DMS 273 treated with DMSO at 0.1 percent for 48 hours (cell line): ENCODE measurements around the gene TSPAN5.
A peak's percentile ranks its signal among the peaks of the same experiment; 100 is the strongest.
"Not testable (repeated sequence)": the region's sequence is repeated elsewhere in the genome, so short reads cannot be mapped to it uniquely, and the experiment has no call there.

Experiments used
- DNase-seq: peaks from one replicate; lab custom pipeline; 2025; lab: John Stamatoyannopoulos, UW

TSPAN5 gene

DNA sequence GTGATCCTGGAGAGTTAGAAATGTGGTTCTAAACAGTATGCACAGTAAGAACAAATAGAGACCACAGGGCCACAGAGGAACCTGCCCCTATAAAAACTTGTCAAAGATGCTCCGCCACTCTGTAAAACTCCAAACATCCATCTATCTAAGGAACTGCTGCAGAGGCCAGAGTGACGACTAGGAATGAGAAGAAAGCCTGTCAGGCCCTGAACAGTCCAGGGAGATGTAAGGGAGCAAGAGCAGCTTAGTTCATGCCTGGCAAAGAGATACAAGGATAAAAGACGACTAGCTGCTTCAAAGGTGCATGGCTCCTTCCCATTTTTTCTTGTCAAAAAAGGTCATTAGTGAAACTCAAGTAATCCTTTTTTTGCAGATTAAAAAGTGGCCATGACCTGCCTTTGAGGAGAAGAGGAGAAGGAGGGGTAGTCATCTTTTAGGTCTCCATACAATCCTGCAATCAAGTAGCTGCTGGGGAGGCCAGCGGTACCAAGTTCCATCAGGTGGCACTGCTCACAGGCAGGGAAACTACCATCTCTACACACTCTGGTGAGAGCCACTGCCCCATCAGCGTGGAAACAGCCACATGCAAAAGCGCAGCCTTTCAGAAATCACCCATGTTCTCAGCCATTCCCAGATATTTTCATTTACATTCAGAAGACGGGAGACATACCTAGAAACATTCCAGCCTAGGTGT, 162.1 kb downstream of the TSPAN5 start:
- DNase-seq = no peak

DNA sequence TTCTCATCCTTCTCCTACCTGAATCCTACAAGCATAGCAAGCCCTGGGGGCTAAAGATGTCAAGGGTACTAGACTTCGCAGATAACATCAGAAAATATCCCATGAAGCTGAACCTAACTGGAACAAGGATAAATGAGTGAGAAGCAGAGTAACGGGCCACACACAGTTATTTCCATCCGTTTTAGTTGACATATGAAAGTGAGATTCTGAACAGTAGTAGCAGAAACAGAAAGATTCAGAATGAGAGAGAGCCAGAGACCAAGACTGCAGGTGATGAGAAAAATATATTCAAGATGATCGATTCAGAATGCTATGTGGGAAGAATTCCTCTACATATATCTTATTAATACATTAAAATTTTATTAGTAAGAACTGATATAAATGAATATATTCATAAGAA, 165.1 kb downstream of the TSPAN5 start:
- no peak for DNase-seq

DNA sequence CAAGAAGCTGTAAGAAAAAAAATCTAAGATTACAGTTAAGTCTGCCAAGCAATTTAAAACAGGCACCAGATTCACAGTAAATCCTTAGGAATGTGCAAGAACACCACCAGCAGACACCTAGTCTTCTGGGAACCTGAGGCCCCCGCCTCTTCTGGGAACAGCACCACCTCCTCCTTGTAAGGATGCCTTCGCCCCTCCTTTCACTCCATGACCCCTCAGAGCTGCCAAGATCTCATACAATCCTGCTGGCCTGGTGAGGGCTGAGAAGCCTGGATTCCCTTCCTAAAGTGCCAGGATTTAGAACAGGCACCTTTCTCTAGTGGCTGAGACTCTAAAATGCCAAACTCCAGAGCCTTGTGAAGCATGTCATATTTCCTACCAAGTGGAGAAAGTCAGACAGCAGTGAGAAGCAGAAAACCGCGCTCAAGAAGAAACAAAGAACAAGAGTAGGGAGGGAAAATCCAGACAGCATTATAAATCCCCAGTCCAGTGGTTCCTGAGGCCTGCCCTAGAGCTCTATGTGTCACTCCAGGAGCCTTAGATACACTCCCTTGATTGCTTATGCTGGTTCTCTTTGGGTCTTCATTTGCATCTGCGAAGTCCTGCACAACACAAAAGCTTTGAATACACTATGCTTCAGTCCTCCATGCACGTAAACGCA, 166.4 kb downstream of the TSPAN5 start:
- no peak for DNase-seq

DNA sequence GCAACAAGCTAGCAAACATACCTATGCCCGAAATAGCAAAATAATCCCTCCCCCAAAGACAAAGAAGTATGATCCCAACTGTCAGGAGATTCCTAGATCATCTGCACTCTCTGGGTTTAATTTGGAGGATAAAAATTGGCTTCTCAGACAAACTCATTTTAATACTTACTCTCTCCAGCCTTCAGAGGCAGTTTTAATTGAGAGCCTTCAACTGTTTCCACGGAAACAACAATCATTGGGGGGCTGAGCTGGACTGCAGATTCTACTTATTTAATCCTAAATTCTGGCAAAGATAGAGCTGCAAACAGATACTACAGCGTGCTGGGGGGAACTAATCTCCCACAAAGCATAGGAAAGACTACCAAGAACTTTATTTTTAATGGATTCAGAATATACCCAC, 168.2 kb downstream of the TSPAN5 start:
- DNase-seq = no peak

DNA sequence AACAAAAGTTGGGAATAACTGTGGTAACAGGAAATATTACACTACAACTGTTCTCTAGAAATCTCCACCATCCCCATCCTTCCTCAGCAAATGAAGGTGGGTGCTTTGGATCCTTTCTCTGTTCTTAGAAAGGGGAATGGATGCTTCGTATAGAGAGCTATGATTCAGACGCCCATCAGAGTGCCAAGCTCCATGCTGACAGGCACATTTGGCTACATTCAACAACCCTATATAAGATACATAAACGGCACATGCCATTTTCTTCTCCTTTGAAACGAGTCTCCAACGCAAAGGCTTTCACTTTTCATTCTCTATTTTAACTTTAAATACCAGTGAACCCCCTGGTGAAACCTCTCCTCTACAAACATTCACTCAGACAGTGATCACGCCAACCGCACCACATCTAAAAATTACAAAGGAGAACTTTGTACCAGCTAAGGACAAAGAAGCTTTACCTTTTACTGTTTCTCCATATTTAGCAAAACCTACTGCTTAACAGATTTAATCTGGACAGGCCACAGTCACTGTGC, 172.5 kb downstream of the TSPAN5 start:
- no peak for DNase-seq

GRCh38 chr4:98484031-98484430, 174.4 kb downstream of the TSPAN5 start:
- no peak for DNase-seq

DNA sequence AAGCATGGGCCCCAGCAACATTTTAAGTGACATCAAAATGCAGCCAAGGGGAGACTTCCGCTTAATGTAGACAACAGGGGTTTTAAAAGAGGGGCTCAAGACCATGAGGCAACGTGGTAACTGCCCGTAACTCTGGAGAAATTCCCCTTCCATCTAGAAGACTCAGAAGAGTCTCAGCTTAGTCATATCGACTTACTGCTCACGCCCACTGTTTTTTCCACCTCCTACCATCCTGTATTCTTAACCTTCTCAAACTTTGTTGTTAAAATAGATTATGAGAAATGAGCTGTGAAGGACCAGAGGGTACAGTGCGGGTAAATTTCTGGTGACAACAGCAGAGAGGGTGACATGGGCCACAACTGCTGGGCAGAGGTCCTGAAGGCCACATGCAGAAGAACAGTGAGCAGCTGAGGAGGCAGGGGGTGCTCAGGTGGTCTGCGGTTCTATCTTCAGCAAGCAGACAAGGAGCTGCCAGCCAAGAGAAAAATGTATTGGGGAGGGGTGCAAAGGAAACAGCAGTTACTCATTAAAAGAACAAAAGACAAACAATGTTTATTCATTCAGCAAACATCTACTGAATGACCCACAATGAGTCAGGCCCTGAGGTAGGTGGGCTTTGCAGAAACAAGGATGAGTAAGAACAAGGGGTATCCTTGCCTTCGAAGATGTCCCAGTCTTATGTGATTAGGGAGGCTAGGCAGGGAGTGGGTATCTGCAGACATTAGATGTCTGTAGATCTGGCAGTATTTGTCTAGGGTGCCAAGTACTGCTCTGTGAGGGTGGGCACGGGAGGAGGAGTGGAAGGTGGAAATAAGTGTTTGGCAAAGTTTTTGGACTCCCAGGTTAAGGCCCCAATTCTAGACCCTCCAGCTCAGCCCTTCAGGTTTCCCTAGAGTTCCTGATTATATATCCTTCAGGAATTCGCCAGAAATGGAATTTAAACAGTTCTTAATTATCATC, 175.3 kb downstream of the TSPAN5 start:
- DNase-seq = no peak

- DNase-seq = no peak
Measured at GRCh38 chr4:98482503-98482846, 175.9 kb downstream of the TSPAN5 start.

DNA sequence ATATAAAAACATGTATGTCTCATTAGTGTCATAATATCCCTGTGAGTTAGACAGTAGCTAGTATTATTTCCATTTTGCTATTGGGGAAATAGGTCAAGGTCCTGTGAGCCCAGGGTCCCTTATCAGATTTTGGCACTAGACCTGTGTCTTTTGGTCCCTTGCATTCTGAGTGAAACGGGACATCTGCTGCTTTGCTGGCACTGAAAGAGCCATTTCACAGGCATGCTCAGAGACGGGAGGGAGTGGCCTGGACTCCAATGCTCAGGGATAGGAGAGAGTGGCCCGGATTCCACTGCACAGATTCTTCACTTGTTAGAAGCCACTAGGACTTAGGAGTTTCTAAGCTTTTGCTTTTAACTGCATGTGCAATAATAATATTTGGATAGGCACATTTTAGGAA, 177.2 kb downstream of the TSPAN5 start:
- DNase-seq = no peak

- no peak for DNase-seq
Measured at GRCh38 chr4:98480535-98480934, 177.9 kb downstream of the TSPAN5 start.

DNA sequence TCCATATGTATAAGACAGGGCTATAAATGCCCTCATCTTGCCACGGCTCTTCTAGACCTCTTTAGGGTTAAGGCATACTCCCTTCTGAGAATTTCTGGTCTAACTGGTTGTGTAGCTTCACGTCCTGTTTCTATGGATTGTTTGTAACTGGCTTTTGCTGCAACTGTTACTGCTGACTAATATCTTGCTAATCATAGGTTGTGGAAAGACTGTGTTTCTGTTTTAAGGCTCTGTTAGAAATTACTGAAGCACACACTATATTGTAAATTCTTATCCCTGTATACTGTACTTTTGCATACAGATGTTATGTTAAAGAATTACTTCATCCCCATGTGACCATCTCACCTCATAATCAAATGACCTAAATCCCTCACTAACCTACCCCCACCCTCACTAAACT, 178.8 kb downstream of the TSPAN5 start:
- not testable (repeated sequence) for DNase-seq

DNA sequence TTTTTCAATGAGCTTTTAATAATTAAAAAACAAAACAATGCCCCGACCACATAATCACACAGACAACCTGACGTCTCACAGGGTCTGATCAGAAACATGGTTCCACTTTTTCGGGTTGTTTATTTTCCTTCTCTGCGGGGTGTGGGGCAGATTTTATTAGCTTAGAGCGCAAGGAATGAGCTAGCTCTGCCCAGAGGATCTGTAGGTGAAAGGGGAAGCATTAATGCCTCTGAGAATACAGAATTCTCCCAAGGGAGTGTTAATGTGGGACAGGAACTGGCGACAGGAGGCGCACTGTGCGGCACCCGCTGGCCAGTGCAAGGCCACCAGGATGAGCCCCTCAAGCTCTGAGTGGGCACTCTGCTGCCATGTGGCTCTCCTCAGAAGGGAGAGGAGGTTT, 181.5 kb downstream of the TSPAN5 start:
- DNase-seq = no peak

GRCh38 chr4:98474408-98474844, 184.0 kb downstream of the TSPAN5 start:
- no peak for DNase-seq

GRCh38 chr4:98473046-98473445, 185.4 kb downstream of the TSPAN5 start:
- no peak for DNase-seq

- no peak for DNase-seq
Measured at GRCh38 chr4:98470831-98471230, 187.6 kb downstream of the TSPAN5 start.

DNA sequence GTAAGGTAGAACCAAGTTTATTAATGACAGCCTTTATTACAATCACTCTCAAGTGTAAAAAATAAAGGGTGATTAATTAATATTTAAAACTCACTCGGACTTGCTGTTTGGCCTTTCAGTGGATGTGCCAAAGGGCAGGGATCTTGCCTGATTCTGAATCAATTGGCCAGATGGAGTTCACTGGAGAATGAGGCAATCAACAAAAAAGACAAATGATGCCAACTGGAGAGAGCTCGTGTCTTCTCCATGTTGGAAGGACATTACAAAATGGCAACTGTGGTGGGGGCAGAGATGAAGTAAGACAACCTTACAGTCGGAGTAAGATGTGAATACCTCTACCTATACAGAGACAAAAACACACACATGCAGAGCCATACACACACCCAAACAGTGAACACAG, 188.0 kb downstream of the TSPAN5 start:
- DNase-seq = no peak

DNA sequence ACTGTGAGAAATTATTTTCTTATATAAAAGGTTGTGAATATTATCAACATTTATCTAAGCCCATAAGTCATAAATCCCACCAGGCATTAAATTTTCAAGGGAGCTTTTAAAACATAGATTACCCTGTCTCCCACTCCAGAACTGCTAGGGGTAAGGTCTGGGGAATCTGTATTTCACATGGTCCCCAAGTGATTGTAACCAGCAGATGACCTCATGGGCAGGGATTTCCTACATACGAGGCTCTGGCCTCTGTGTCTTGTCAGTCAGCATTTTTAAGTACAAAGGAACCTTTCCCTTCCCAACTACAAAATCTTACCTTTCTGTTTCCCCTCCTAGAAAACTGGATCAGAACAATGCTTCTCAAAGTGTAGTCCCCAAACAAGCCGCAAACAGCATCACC, 188.6 kb downstream of the TSPAN5 start:
- DNase-seq = no peak

DNA sequence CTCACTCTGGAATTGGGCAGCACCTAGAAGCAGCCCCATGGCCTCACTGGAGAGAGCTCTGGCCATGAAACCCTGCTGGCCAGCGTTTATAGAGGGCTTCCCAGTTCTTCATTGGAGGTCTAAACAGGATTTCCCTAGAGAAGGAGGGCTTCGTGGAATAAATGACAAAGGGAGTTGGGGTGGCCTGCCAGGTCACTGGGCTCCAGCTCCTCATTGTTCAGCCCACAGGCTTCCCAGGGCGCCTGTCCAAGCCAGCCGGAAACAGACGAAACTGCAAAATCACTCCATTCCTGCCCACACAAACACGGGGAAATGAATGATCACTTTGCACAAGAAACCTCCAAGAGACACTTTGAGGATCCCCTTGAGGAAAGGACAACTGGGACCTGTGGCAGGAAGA, 189.7 kb downstream of the TSPAN5 start:
- no peak for DNase-seq

GRCh38 chr4:98467627-98468072, 190.8 kb downstream of the TSPAN5 start:
- DNase-seq = peak; percentile 37

GRCh38 chr4:98466868-98467599, 191.4 kb downstream of the TSPAN5 start:
- DNase-seq = no peak

DNA sequence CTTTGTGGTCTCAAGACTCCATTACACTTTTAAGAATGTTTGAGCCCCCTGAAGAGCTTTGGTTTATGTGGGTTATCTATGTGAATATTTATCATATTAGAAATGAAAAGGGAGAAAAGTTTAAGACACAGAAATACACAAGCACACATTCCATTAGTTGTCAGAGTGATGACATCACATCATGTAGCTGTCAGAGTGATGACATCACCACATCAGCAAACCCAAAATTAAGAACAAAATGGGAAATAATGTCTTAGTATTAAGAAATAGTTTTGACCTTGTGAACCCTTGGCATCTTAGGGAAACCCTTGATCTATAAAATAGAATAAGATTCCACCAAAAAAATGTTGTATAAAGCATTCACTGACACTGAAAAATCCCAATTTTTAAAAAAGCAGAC, 195.9 kb downstream of the TSPAN5 start:
- no peak for DNase-seq
